HG03432 (cell line): Measurements from ENCODE around the gene ZNF487.
"Not testable (repeated sequence)": the region's sequence is repeated elsewhere in the genome, so short reads cannot be mapped to it uniquely, and the experiment has no call there.

Experiments used
- ATAC-seq: cut with Tn5 transposase; IDR thresholded peaks from one replicate; pipeline ENCODE4 v1.9.1; 2021; ENCODE audit warnings: mild to moderate bottlenecking, moderate library complexity; ENCODE audit not compliant: unreplicated experiment

The ZNF487 gene

DNA sequence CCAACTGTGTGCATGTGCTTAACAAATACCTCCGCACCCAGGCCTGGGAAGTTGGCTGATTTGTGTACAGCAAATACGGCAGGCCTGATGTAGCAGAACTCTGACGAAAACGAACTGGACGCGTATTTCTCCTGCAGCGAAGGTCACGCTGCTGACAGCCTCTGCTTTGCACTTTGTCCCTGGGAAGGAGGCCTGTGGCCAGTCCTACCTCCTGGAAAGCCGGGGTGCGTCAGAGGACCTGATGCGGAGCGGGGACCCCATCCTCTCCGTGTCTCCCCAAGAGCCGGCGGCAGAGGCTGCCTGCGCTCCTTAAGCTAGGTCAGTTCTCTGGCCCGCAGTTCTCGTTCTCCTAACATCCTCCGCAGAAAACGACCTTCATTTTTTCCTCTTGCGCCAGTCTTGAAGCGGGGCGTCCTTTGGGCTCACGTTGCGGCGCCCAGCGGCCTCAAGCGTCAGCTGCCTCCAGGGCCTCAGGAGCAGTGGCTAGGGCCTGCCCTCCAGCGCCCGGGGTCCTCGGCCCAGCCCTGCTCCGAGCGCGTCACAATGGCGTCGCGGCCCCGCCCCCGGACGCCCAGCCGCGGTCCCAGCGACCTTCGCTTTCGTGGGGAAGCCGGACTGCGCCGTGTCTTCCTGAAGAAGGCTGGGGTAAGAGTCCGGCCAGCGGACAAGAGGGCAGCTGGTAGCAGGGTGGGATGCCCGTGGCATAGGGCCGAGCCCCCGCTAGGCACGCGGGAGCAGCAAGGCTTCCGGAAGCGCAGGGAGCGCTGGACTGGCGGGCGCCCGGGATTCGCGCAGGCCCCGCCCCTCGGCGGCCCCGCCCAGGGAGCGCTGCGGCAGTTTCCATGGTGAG is at the start of gene ZNF487:
TSS of gene ZNF487 (plus strand) at position 821 of the 850 bp plus-strand sequence. CDS start 38,703 bp downstream, outside the sequence.
- peak; percentile 97 for ATAC-seq

DNA sequence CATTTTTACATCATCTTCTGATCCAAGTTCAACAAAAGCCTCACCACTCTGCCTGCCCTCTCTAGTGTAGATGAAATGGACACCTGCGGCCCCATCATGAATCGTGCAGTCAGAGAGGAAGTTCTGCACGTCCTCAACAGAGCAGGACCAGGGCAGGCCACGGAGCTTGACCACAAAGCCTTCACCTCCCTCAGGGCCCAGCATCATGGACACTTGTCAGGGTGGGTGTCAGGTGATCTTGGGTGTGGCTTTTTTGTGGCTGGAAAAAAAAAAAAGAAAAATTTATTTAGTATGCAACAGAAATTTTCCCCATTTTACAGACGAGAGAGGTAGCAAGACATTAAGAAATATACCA is 49.3 kb upstream of the ZNF487 start:
- ATAC-seq, result no peak

DNA sequence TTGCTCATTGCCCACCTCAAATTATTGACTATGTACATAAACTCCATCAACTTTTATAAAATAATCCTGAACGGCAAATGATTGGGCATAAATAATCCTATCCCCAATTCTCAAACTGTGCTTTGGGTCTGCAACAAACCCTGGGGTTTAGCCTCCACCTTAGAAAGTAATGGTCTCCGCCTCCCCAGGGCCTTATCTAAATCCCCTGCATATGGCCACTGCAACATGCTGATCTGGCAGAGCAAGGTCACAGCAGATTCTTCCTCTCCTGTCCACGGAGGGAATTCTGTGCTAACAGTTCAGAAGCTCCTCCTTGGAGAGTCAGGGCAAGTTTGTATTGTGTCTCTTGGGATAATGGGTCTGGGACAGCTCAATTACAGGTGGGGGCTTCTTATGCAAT is 47.0 kb upstream of the ZNF487 start:
- ATAC-seq, result no peak

DNA sequence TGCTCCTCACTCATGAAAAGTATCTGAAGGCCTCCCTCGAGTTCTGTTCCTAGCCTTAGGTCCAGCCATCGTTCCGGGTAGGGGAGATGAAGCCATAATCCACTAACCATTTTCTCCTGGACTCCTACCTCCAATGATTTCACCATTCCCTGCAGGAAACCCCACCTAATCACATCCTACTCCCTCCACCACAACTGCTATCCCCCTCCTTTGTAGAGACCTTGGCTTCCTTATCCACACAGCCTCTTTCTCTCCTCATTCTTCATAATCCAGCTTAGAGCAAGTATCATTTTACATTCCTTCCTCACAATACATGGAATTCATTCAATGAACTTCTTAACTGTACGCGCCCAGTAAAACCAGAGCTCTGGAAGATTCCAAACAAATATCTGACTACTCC is 46.6 kb upstream of the ZNF487 start:
- ATAC-seq, result no peak

DNA sequence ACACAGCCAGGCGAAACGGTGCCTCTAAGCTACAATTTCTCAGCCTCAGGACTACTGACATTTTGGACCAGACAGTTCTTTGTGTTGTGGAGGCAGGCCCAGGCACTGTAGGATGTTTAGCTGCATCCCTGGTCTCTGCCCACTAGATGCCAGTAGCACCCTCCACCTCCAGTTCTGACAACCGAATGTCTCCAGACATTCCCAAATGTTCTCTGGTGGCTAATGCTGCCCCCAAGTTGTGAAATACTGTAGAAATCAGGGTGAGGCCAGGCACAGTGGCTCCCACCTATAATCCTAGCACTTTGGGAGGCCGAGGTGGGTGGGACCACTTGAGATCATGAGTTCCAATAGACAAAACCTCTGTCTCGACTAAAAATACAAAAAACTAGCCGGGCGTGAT is 46.2 kb upstream of the ZNF487 start:
- no peak for ATAC-seq

DNA sequence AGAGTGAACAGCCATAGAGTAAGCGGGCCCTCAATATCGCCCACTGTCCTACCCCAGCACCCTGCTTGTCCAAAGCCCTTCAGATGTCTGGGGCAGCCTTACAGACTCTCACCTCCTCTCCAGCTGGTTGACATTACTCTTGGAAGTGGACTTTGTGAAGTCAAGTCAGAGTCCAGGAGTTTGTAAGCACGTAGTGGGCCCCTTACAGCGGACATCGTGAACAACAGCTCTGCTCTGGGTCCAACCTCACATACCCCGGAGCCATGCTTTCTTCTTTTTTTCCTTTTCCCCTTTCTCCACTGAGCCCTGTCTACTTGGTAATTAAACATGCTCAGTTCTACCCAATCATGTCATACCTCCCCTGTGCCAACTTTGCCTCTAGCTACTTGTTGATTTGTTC is 45.4 kb upstream of the ZNF487 start:
- no peak for ATAC-seq

DNA sequence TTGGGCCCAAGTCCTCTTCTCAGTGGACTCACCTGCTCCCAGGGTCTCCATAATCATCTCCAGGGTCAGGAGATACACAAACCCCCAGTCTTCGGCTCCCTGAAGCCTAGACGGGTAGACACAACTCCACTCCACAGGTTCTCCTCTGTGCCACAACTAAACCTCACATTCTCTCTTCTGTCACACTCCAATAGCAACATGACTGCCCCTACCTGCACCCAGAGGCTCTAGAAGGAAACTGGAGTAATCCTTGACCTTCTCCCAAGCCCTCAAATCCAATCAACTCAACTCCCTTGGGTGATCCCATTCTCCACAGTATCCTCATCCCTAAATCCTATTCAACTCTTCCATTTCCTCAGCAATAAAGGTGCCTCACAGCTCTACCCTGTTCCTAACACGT is 44.2 kb upstream of the ZNF487 start:
- no peak for ATAC-seq

DNA sequence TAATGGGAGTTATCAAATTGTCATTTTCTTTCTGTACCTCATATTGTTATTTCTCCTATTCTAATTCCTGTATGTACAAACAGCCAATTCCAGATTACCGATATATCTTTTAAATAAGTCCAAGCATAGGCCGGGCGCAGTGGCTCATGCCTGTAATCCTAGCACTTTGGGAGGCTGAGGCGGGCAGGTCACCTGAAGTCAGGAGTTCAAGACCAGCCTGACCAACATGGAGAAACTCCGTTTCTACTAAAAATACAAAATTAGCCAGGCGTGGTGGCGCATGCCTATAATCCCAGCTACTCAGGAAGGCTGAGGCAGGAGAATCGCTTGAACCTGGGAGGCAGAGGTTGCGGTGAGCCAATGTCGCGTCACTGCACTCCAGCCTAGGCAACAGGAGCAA is 43.7 kb upstream of the ZNF487 start:
- not testable (repeated sequence) for ATAC-seq

DNA sequence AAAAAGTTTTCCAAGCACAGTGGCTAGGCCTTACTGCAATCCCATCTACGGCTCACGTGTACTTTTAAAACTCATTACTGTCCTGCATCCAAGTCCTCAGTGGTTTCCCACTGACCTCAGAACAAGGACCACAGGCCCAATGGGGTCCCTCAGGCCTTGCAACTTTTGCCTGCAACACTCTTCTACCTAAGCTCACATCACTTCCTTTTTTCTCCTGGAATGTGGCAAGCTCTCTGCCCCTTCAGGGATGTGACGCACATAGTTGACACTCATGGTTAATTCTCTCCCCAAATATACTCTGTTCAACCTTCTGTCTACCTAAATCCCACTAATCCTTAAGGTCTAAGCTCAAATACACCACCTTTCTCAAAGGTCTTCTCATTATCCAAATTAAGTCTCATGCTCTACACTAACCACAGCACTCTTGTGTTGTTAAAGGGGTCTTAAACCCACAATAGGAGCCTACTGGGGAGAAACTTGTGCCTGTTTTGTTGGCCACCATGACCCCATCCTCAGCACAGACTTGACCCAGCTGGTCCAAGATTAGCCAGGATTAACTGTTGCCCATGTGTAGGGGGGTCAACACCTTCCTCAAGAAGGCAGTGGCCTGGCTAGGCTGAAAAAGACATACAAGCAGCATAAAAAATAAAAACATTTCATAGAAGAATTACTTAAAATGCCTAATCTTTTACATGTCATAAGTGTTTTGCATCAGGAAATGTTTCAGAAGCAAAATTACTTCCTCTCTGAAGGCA is 43.1 kb upstream of the ZNF487 start:
- no peak for ATAC-seq

DNA sequence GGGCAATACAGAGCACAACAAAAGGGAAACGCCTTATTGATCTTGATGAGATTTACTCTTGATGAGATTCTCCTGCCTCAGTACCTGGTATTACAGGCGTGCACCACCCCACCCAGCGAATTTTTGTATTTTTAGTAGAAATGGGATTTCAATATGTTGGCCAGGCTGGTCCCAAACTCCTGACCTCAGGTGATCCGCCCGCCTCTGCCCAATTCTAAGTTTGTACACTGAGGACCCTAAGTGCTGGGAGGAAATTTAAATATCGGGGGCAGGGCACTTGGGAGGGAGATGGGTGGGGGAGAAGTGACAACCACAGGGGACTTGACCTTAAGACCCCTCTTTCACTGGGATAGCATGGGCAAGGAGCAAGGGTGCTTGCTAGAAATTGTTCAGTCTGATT is 42.0 kb upstream of the ZNF487 start:
- ATAC-seq, result no peak

DNA sequence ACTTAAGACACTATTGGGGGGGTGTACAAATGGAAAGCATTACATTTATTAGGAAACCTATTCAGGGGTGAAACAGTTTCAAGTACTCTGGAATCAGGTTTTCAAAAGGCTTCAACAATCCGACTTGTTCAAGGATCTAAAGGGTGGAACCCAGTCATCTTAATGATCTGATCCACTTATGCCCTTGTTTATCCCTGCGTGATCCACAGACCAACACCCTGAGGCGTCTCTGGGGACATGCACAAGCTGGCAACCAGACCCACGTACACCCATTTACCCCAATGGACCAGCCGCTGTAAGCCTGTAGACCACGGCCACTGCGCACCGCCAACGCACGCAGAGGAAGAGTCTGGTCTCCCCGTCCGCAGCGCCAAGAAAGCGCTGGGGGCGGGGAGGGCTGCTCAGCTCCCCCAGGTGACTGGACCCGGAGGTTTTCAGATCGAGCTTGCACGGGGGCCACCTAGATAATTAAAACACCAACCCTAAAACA is 41.3 kb upstream of the ZNF487 start:
- no peak for ATAC-seq

DNA sequence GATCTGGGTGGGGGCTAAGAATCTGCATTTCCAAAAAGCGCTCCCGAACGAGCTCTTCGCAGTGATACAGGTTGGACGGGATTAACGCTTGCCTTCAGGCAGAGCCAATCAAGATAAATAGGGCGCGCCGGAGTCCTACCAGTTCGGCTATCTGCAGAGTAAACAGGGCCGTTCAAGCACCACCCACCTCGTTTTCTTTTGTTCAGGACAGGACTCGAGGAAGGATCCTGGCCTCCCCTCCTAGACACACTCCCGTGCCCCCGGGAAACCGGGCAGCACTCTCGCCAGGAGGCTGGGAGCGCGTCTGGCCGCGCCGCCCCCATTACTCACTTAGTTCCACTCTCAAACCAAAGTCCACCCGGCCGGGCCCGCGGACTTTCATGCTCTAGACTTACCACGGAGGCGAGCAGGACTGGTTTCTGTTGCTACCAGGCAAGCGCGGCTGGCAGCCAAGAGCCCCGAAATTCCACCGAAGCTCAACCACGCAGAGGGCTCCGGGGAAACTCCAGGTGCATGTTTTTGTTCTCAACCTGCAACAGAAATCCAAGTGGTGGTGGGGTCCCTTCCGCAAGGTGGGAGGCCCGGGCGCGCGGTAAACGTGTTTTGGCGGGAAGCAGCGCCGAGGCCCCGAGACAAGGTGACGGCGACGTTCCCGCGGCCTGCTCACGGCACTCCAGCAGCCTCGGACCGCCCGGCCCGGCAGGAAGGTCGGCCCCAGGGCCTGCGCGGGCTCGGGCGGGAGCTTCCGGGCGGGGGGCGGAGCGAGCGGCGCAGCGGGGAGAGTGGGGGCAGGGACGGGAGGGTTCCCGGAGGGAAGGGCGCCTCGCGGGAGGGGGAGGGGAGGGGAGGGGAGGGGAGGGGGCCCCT is 40.6 kb upstream of the ZNF487 start:
- ATAC-seq, result peak; percentile 66

DNA sequence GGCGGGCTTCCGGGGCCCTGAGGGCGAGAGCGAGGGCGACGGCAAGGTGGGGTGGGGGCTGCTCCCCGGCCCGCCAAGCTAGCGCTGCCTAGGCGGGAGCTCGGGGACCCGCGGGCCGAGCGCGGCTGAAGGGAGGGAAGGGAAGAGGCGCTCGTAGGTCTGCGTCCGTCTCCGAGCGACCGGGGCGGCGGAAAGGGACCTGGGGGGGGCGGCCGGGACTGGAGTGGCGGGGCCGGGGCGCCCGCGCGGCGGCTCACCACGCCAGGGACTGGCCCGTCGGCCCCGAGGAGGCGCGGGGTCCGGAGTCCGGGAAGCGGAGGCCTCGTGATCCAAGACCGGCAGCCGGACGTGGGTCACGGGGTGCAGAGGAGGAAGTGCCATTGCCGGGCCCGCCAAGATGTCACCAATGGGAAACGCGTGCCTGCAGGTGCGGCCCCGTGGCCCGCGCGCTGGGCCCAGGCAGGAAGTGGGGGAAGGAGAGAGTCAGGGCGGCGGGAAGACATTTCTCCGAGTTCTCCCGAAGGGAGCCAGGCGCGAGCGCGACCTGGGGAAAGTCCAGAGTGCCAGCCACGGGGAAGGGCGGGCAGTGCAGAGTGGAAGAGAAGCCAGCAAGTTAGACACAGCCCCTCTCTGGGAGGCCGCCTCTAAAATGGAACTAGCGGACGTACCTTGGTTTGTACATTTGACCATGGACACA is 39.8 kb upstream of the ZNF487 start:
- peak; percentile 87 for ATAC-seq

DNA sequence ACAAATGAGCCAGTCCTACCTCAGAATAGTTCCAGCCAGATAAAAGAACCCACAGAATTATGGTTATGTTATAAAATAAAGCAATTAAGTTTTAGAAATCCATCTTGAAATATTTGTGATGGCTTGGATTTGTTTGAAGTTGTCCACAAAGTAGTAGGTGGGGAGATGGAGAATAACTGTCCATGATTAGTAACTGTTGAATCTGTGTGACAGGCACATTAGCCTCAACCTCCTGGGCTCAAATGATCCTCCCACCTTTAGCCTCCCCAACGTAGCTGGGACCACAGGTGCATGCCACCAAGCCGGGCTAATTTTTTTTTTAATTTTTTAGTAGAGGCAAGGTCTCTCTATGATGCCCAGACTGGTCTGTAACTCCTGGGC is 38.0 kb upstream of the ZNF487 start:
- ATAC-seq, result no peak

DNA sequence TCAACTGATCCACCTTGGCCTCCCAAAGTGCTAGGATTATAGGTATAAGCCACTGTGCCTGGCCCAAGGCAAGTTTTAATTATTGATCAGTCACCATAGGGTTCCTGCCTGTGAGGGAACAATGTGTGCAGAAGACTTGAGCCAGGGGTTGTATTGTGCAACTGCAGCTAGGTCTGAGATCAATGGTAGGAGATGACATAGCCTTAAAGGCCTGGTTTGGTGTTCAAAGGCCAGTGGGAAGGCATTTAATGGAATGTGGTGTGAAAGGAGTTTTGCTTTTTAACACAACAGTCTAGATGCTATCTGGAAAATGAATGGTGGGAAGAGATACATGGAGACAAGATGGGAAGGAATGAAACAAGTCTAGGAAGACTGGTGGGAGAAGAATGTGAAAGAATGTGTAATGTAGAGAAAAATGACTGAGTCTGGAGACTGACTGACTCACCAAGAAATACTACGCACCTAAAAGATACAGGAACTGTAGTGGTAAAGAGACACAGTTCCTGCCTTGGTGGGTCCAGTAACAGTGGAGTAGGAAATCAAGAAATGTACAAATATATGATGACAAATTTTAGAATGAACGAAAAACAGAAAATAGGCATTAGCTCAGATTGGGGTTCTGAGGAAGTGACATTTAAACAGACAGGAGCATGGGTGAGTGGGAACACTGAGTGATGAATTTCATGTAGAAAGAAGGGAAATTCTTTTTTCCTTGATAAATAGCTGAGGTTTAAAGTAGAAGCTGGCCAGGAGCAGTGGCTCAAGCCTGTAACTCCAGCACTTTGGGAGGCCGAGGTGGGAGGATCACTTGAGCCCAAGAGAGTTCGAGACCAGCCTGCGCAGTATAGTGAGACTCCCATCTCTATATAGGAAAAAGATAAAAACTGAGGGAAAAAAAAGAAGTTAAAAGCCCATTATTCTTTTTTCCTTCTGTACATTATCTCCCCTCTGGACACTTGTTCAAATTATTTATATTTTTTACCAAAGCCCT is 37.3 kb upstream of the ZNF487 start:
- ATAC-seq, result no peak

DNA sequence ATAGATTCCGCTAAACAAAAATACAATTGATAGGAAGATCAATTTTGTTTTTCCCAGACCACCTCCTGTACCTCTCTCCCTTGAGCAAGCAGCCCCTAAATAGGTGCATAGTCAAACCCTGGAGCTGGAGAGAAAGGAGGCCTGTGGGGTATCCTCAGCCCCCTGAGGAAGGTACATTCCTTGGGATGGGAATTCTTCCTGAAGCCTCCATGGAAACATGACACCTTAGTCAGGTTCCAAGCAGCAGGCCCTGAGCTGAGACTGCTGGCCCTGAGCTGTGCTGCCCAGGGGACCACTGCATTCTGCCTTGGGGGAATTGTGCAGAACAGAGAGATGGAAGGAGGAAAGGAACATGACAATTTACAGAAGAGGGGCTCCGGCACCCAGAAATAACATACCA is 35.3 kb upstream of the ZNF487 start:
- ATAC-seq, result no peak

DNA sequence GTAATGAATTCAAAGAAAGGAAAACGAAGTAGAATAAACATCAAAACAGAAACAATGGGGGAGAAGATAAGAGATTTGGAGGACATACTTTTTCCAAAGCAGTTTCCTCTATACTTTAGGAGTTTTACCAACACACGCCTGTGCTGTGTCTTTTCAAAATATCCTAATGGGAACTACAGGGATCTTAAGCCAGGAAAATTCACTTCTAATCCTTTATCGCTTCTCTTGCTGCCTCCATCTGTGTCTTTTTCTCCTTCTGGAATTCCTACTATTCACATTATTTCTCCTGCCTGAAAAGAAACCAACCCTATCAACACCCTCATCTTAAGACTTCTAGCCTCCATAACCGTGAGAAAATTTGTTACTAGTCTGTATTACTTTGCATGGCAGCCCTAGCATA is 34.7 kb upstream of the ZNF487 start:
- ATAC-seq, result no peak

DNA sequence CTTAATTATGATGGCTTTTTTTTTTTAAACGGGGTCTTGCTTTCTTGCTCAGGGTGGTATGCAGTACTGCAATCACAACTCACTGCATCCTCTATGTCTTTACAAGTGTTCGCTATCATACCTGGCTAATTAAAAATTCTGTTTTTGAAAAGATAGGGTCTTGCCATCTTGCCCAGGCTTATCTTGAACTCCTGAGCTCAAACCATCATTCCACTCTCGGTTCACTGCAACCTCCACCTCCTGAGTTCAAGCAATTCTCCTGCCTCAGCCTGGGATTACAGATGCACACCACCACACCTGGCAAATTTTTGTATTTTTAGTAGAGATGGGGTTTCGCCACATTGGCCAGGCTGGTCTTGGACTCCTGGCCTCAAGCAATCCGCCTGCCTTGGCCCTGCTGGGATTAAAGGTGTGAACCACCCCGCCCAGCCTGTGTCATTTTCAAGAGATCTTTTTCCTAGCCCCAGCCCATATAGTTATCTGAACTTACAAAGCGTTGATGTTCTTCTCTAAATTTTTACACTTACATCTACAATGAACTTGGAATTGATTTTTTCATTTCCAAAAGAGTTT is 33.9 kb upstream of the ZNF487 start:
- no peak for ATAC-seq
